OCI-LY1 (cell line): ENCODE measurements around the gene TRIM23.
"Not testable (repeated sequence)": the region's sequence is repeated elsewhere in the genome, so short reads cannot be mapped to it uniquely, and the experiment has no call there.

ENCODE experiments used
- H2AFZ ChIP-seq: fragments of 200-600 bp; sonication (generic), shearing (Covaris generic); 2 replicates; pipeline ENCODE4 v1.6.0; 2014; ENCODE audit warnings: antibody characterized with exemption, mild to moderate bottlenecking, low read length
- H3F3A ChIP-seq: fragments of 200-600 bp; sonication (generic), shearing (Covaris generic); 2 replicates; pipeline ENCODE4 v1.6.0; 2014; ENCODE audit warnings: mild to moderate bottlenecking, antibody characterized with exemption, low read length, moderate library complexity; ENCODE audit not compliant: insufficient read depth
- H3K27ac ChIP-seq: fragments of 200-600 bp; sonication (generic); 2 replicates; pipeline ENCODE4 v1.5.1; 2014; ENCODE audit warnings: low read length, mixed run types, mild to moderate bottlenecking, low read depth; ENCODE audit not compliant: poor library complexity, severe bottlenecking
- H3K27me3 ChIP-seq: fragments of 200-600 bp; sonication (generic); 2 replicates; pipeline ENCODE4 v1.6.0; 2014; ENCODE audit warnings: antibody characterized with exemption, mild to moderate bottlenecking, low read length, moderate library complexity; ENCODE audit not compliant: insufficient read depth
- H3K36me3 ChIP-seq: fragments of 200-600 bp; sonication (generic); 2 replicates; pipeline ENCODE4 v1.6.1; 2014; ENCODE audit warnings: mild to moderate bottlenecking, antibody characterized with exemption, low read length, moderate library complexity, mixed read lengths; ENCODE audit not compliant: insufficient read depth
- H3K4me1 ChIP-seq: fragments of 200-600 bp; sonication (generic); 2 replicates; pipeline ENCODE4 v1.5.1; 2014; ENCODE audit warnings: mild to moderate bottlenecking, low read length, moderate library complexity; ENCODE audit not compliant: insufficient read depth, severe bottlenecking
- H3K4me2 ChIP-seq: fragments of 200-600 bp; sonication (generic), shearing (Covaris generic); 2 replicates; pipeline ENCODE4 v1.6.1; 2014; ENCODE audit warnings: low read length
- H3K4me3 ChIP-seq: fragments of 200-600 bp; sonication (generic); 2 replicates; pipeline ENCODE4 v1.5.1; 2014; ENCODE audit warnings: low read length, low read depth, mild to moderate bottlenecking, mixed read lengths; ENCODE audit not compliant: poor library complexity, severe bottlenecking
- H3K79me2 ChIP-seq: fragments of 200-600 bp; shearing (Covaris generic); 2 replicates; pipeline ENCODE4 v1.6.1; 2016; ENCODE audit warnings: mixed run types, low read length, mixed read lengths; ENCODE audit not compliant: insufficient read depth
- H3K9ac ChIP-seq: fragments of 200-600 bp; sonication (generic), shearing (Covaris generic); 2 replicates; pipeline ENCODE4 v1.6.1; 2014; ENCODE audit warnings: mild to moderate bottlenecking, low read length, mixed read lengths
- H3K9me2 ChIP-seq: fragments of 200-600 bp; sonication (generic), shearing (Covaris generic); 2 replicates; pipeline ENCODE4 v1.6.1; 2014; ENCODE audit warnings: low read depth, mild to moderate bottlenecking, low read length, mixed read lengths
- H3K9me3 ChIP-seq: fragments of 200-600 bp; shearing (Covaris generic); 2 replicates; pipeline ENCODE4 v1.6.1; 2014; ENCODE audit warnings: low read length, mixed read lengths
- H4K20me1 ChIP-seq: fragments of 200-600 bp; sonication (generic), shearing (Covaris generic); 2 replicates; pipeline ENCODE4 v1.6.0; 2016; ENCODE audit warnings: mild to moderate bottlenecking, low read length; ENCODE audit not compliant: insufficient read depth
- CTCF ChIP-seq: fragments of 200-600 bp; sonication (generic), shearing (Covaris generic); IDR thresholded peaks from 2 replicates; pipeline ENCODE4 v1.5.1; 2017; ENCODE audit warnings: mild to moderate bottlenecking, antibody characterized with exemption, low read length, moderate library complexity, mixed read lengths
- EZH2 ChIP-seq: fragments of 200-600 bp; sonication (generic), shearing (Covaris generic); IDR thresholded peaks from 2 replicates; pipeline ENCODE4 v1.8.0; 2017; ENCODE audit warnings: borderline replicate concordance, mixed run types, mild to moderate bottlenecking, antibody characterized with exemption, low read length, moderate library complexity, mixed read lengths

Gene TRIM23

GRCh38 chr5:65623482-65623881 lies 651 bp downstream of the TRIM23 start:
- peaks cover 58% of the 10 kb centered on the region for H3K79me2 ChIP-seq
- H3K27ac ChIP-seq = peak overlapping the region; percentile 74

GRCh38 chr5:65621961-65622360 lies 2.2 kb downstream of the TRIM23 start:
- peak overlapping the region; percentile 83; the same call in 1 of the 2 replicates for H3K4me2 ChIP-seq
- not testable (repeated sequence) for H3F3A ChIP-seq, H3K27ac ChIP-seq, H3K9me2 ChIP-seq, H3K9ac ChIP-seq, H4K20me1 ChIP-seq, H2AFZ ChIP-seq, H3K9me3 ChIP-seq, H3K27me3 ChIP-seq, H3K4me3 ChIP-seq
- H3K36me3 ChIP-seq = peaks cover 12% of the 10 kb centered on the region; the same call in 1 of the 2 replicates
- peaks cover 31% of the 10 kb centered on the region for H3K4me1 ChIP-seq
- peaks cover 61% of the 10 kb centered on the region for H3K79me2 ChIP-seq

More at GRCh38 chr5:65623482-65623881, 651 bp downstream of the TRIM23 start:
- H3K4me1 ChIP-seq = peaks cover 38% of the 10 kb centered on the region
- peak overlapping the region; percentile 93 for H3K9ac ChIP-seq
- H3K36me3 ChIP-seq = no peaks in the 10 kb centered on the region
- TF ChIP-seq EZH2 = no peak
- TF ChIP-seq CTCF = no peak
- peak overlapping the region; percentile 83 for H3K4me2 ChIP-seq
- peak overlapping the region; percentile 94 for H3K4me3 ChIP-seq
- no peaks in the 10 kb centered on the region for H3K9me3 ChIP-seq
- no peaks in the 10 kb centered on the region for H3F3A ChIP-seq
- no peaks in the 10 kb centered on the region for H3K9me2 ChIP-seq
- no peaks in the 10 kb centered on the region for H4K20me1 ChIP-seq
- no peak overlapping the region for H2AFZ ChIP-seq
- no peaks in the 10 kb centered on the region for H3K27me3 ChIP-seq

- no peak overlapping the region for H3K4me2 ChIP-seq
- no peak for TF ChIP-seq EZH2
- no peak for TF ChIP-seq CTCF
- no peak overlapping the region for H3K9ac ChIP-seq
- H4K20me1 ChIP-seq = no peaks in the 10 kb centered on the region
- H3K27ac ChIP-seq = no peak overlapping the region
- H3K36me3 ChIP-seq = peaks cover 22% of the 10 kb centered on the region; the same call in 1 of the 2 replicates
- no peak overlapping the region for H3K4me3 ChIP-seq
- H3K4me1 ChIP-seq = peaks cover 16% of the 10 kb centered on the region
- H2AFZ ChIP-seq = no peak overlapping the region
- H3F3A ChIP-seq = no peaks in the 10 kb centered on the region
- H3K27me3 ChIP-seq = no peaks in the 10 kb centered on the region
- H3K79me2 ChIP-seq = peaks cover 43% of the 10 kb centered on the region
- H3K9me3 ChIP-seq = no peaks in the 10 kb centered on the region
- no peaks in the 10 kb centered on the region for H3K9me2 ChIP-seq
These were observed 4.1 kb downstream of the TRIM23 start for GRCh38 chr5:65620021-65620420.

- no peak overlapping the region for H3K9ac ChIP-seq
- TF ChIP-seq CTCF = no peak
- no peak for TF ChIP-seq EZH2
- no peak overlapping the region for H2AFZ ChIP-seq
- no peaks in the 10 kb centered on the region for H3K9me2 ChIP-seq
- H3F3A ChIP-seq = no peaks in the 10 kb centered on the region
- no peaks in the 10 kb centered on the region for H3K9me3 ChIP-seq
- no peak overlapping the region for H3K4me2 ChIP-seq
- no peak overlapping the region for H3K27ac ChIP-seq
- H4K20me1 ChIP-seq = no peaks in the 10 kb centered on the region
- H3K4me3 ChIP-seq = no peak overlapping the region
- H3K4me1 ChIP-seq = no peaks in the 10 kb centered on the region
- no peaks in the 10 kb centered on the region for H3K27me3 ChIP-seq
- H3K79me2 ChIP-seq = no peaks in the 10 kb centered on the region
- peaks cover 76% of the 10 kb centered on the region for H3K36me3 ChIP-seq
These were observed 11.7 kb downstream of the TRIM23 start for GRCh38 chr5:65612298-65612907.
